Stimulated activated CD8-positive, alpha-beta memory T cell treated with anti-CD3 and anti-CD28 coated beads, Interleukin-7, amount 100 ng/mL, for 24 hours (primary cell): Measurements from ENCODE around the gene CDH15.
"Not testable (repeated sequence)": the region's sequence is repeated elsewhere in the genome, so short reads cannot be mapped to it uniquely, and the experiment has no call there.

ENCODE experiments used
- DNase-seq: peaks from one replicate; pipeline ENCODE4 v3.0.0-alpha.2; 2020; ENCODE audit warnings: low read depth

Gene CDH15

DNA sequence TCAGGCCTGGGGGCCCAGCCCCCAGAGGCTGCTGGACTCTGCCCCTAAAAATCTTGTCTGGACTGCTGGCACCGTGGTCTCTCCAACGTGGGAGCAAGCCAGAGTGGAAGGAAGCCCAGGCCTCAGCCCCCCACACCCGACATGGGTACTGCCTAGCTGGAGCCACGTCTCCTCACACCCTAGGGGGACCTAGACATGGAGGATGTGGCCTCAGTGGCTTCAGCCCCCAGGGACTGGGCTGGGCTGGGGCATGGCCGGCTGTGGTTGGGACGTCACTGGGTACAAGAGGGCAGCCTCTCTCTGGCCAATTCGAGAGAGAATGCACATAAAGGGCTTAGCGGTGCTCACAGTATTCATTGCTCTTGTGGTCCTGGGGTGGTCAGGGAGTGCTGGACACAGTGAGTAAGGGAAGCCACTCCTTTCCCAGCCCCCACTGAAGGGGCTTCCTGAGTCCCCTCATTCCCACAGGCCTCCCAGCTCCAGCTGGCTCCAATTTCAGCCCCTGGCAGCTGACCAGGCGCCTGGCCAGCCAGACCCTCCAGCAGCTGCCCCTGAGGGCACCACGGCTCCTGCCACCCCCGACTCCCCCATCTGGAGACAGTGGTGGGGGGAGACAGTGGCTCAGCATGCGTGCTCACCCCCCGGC, 1.1 kb downstream of the CDH15 start:
- no peak for DNase-seq

DNA sequence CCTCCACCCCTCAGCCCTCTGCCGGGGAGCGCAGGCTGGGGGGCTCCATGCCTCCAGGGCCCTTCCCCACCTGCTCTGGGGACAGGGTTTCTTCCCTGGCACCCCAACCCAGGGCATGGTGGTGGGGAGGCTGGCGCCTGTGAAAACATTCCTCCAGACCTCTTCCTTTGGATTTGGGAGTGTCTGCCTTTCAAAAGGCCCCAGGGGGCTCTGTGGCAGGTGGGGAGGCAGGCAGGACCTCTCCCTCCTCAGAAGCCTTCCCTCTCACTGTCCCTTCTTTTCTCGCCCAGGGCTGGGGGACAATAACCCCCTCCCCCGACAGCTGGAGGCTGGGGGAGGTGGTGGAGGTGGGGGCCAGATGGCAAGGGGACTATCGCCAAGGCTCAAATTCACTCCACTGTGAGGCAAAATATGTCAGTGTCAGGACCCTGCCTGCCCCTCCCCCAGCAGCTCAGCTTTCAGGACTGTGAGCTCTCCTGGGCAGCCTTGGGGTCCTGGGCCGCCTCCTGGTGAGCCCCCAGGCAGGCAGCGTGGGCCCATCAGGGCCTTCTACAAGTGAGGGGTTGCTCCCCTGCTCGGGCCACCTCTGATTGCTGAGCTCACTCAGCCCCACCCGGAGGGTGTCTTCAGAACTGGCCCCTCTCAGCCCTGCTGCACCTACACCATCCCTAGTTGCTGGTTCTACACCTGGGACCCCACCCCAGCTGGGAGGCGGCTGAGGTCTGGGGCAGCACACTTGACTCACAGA, 1.8 kb downstream of the CDH15 start:
- no peak for DNase-seq

DNA sequence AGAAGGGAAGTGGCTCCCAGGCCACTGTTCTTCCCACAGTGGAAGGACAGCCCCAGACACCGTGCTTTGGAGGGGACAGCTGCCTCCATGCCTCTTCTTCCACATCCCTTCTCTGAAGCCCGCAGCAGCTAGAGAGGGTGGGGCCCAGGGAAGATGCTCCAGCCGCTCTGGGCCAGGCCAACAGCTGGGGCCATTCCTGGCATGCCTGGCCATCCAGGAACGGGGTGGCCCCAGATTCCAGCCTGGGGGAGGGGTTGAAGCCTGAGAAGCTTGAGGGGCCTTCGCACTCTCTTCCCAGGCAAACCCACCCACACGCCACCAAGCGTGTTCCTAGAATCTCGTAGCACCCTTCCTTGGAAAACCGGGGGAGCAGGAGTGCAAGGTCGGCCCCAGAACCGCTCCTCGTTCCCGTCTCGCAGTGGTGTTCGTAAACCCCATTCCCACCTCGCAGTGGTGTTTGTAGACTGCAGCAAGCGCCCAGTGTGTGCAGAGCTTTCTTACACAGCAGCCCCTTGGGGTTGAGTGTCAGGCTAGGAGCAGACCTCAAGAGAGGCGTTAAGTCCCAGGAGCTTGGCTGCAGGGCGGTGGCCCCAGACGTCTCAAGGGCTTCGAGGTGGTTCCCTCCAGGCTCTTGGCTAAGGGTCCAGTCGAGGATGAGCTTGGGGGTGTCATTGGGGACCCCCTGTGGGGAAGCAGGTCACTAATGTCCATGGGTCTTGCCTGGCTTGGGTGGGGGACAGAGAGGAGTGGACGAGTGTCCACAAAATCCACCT, 2.7 kb downstream of the CDH15 start:
- DNase-seq, result no peak

DNA sequence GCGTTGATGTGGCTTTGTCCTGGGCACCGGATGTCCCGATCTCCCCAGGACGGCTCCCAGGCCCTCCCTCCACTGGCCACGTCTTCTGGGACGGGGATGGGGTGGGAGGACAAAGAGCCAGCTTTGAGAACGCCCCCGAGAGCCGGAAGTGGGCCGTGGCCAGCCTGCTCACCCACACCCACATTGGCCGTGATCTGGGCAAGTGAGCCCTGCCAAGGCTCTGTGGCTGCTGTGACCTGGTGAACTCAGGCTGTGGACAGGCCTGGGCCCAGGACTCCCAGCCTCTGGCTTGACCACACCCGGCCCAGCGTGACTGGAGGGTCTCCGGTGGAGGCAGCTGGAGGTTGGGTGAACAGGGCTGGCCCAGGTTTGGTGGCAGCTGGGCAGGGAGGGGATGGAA, 3.3 kb downstream of the CDH15 start:
- DNase-seq, result no peak

DNA sequence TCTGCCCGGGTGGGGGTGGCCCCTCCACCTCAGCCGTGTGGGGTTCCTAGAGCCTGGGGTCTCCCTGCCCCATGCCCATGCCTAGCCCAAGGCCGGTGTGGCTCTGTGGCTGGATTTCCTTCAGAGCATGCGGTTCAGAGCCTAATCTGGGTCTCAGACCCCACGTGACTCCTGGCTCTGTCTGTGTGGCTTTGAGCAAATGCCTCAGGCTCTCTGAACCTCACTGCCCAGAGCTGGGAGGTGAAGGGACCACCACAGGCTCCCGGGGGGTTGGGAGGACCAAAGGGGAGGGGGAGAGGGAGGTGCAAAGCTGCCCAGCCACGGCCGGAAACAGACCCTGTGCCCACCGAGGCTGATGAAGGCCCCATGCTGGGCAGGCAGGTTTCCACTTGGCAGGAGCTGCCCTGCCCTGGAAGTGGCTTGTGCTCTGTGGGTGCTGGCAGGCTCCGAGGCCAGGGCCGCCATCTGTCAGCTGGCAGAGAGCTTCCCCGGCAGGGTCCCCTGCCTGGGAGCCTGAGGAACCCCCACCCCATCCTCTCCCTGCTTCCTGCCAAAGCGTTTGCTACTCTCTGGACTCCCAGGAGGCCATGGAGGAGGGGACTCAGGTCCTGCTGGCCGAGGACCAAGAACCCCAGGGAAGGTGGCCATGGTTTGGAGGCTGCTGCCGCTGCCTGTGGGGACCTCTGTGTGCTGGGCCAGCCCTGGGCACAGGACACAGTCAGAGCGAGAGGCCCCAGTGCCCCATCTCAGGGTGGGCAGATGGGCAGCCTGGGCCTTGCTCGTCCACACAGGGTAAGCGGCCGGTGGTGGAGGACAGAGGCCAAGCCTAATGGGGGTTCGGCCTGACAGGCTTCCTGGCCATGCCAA, 4.0 kb downstream of the CDH15 start:
- DNase-seq, result no peak

DNA sequence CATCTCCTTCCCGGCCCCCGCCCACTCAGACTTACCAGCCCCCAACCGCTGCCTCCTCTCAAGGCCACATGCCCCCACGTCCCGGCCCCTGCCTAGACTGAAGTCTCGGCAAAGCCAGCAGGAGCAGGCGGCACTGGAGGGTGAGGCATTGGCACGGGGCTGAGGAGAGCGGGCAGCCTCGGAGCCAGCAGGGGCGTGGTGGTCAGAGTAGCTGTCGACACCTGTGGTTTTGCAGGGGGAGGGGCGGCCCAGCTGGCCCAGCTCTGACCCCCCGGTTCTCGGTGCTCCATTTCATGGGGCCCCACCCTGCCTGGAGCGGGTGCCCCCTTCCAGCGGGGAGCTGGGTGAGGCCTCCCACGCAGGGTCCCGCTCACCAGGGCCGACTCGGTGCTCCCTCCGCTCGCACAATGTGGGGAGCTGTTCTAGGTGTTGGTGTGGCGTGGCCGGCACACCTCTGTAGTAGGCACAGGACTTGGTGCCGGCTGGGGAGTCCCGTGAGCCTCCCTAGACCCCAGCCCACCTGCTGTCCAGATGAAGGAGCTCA, 4.7 kb downstream of the CDH15 start:
- no peak for DNase-seq

DNA sequence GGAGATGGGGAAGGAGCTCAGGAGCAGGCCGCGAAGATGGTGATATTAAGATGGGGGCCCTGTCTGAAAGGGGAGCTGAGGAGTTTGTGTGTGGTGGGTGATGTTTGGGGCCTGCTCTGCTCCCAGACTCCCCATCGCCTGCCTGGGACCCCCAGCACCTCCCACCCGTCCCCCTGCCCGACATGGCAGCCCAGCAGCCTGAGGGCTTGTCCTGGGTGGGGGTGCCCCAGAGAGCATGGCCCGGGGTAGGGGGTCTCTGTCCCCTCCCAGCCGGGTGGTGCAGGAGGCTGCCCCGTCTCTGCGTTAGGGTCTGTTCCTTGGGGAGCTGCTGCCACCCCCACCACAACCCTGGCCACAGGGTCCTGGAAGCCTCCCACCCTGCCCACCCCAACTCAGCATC, 5.2 kb downstream of the CDH15 start:
- no peak for DNase-seq

DNA sequence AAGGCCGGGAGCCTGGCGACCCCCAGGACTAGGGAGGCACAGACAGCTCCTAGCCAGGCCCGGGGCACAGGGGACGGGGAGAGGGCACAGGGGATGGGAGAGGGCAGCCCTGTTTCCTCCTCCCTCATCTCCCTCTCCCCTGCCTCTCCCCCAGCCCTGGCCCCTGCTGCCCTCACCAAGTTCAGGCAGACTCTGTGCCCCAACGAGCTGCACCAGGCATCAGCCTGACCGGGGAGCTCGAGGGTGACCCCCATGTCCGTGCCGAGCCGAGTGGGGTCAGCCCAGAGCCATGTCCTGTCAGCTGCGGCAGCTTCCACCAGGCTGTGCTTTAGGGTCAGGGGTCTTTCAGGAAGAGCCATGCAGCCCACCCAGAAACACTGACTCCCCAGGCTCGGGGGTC, 6.0 kb downstream of the CDH15 start:
- DNase-seq, result no peak

DNA sequence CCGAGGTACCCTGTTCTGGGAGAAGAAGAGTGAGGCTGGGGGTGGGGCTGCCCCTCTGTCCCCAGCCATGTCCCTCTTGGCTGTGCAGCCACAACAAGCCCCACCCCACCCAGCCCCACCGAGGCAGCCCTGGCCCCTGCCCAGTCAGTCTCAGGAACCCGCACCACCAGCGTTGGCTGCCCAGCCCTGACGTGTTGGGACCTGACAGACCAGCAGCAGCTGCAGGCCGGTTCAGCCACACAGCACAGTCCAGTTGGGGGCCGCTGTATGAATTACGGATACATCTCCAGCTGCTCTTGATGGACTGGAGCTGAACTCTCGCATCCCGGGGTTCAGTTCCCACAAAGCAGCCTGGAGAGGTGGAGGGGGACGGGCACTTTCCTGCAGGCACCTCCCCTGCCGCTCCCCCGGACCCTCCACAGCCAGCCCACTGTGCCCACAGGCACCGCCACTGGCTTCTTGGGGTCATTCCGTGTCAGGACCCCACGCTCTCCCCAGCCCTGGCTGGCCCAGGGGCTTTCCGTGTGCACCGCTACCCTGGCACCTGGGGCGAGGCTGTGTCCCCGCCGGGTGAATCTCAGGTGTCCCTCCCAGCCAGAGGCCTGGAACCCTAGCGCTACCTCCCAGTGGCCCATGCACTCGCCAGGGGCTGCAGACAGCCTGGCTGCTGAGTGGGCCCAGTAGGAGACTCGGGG, 7.1 kb downstream of the CDH15 start:
- no peak for DNase-seq

DNA sequence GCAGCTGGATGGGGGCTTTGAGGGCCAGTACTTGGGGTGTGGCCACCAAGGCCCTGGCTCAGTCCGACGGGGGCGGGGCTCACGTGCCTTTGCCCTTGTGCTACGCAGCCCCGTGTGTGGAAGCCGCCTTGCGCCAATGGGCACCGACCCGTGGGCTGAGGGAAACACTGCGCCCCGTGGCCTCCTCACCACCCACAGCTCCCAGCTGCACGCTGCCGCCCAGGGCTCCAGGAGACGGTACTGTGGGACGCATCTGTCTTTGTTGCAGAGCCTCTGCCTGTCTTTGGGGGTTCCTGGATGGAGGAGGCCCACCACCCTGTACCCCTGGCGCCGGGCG, 7.6 kb downstream of the CDH15 start:
- no peak for DNase-seq

DNA sequence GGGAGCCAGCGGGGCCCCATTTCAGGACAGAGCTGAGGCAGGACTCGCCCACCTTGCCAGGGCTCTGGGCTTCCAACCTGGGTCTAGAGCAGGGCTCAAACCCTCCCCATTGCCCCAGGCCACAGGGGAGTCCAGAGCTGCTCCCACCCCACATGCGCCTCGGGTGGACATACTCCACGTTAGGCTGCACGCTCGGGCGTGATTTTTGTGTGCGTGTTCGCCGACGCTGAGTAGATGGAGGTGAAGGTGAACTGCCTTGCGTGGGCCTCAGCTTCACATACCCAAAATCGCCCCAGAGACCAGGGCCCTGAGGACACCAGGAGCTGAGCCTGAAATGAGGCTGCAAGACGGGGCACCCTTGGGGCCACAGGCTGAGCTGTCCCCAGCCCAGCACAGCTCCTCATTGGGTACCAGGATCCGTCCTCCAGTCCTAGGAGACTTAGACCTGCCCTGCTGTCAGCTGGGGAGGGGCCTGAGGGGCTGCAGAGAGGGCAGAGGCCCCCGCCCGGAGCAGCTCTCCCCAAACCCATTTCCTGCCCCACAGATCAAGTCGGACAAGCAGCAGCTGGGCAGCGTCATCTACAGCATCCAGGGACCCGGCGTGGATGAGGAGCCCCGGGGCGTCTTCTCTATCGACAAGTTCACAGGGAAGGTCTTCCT, 8.2 kb downstream of the CDH15 start:
- DNase-seq, result no peak

DNA sequence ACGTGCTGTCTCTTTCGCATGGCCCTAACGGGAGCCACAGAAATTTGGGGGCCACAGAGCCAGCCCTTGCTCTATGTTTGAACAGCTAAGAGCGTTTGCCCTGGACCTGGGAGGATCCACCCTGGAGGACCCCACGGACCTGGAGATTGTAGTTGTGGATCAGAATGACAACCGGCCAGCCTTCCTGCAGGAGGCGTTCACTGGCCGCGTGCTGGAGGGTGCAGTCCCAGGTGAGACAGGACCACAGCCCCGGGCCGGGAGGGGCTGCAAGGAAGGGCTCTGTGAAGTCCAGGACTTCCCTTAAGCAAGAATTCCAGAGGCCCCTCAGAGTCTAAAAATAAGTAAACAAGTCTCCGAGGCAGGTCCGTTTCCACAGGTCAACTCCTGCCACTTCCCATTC, 11.9 kb downstream of the CDH15 start:
- DNase-seq, result no peak

DNA sequence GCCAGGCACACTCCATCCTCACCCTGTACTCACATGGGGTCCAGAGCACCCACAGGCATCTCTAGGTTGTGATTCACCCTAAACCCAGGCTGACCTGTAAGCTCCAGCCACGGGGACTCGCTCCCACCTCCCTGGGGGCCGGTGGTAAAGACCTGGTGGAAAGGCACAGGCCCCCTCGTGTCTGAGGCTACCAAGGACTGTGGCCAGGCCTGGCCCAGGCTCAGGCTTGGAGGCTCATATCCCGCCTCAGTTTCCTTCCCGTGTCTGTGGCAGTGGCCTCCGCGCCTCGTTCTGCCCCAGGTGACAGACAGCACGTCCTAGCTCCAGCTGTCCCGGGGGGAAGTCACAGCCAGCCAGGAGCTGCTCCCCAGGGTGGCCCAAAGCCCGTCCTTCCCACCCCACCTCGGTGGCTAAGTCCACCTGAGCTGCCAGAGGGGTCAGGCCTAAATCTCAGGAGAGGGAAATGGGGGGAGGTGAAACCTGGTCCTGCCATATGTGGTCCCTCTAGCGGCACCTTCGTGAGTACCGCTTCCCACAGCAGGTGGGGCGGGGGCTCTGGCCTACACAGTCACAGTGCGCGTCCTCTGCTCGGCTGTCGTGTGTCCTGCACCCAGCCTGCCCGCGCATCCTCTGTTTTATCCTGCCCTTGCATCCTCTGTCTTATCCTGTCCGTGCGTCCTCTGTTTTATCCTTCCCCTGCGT, 12.6 kb downstream of the CDH15 start:
- no peak for DNase-seq

DNA sequence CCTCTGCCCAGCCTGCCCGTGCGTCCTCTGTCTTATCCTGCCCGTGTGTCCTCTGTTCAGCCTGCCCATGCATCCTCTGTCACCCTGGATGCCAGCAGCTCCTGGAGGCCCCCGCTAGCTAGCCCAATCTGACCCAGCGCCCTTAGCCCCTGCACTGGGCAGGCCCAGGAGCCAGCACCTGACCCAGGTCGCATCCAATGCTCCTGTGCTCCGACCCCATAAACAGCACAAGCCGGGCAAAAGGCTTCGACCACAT, 13.1 kb downstream of the CDH15 start:
- DNase-seq, result no peak

DNA sequence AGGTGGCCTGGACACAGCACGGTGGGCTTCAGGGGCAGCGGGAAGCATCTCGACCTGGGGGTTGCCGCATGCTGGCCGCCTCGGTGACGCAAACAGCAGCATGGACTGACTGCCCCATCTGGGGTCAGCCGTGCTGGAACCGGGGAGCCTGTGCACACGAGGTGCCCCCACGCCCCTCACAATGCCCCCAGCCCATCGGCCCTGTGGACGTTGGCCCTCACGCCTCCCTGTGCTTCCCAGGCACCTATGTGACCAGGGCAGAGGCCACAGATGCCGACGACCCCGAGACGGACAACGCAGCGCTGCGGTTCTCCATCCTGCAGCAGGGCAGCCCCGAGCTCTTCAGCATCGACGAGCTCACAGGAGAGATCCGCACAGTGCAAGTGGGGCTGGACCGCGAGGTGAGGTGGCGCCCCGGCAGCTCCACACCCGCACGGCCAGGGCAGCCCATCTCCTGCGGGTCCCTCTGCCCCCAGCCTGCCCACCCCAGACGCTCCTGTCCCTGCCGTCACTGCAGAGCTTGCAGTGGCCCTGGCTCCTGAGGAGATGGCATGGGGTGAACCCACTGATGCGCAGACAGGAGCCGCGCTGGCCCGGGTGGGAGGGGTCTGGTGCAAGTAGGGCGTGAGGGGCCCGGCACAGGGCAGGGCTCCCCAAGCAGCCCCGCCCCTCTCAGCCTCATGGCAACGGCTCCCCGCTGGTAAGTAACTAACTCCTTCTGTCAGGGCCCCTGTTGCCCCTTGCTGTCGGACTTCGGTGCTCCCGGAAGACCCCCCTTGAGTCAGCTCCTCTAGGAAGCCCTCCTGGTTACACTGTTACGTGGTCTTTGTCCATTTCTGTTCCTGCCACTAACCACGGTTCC, 13.6 kb downstream of the CDH15 start:
- no peak for DNase-seq

DNA sequence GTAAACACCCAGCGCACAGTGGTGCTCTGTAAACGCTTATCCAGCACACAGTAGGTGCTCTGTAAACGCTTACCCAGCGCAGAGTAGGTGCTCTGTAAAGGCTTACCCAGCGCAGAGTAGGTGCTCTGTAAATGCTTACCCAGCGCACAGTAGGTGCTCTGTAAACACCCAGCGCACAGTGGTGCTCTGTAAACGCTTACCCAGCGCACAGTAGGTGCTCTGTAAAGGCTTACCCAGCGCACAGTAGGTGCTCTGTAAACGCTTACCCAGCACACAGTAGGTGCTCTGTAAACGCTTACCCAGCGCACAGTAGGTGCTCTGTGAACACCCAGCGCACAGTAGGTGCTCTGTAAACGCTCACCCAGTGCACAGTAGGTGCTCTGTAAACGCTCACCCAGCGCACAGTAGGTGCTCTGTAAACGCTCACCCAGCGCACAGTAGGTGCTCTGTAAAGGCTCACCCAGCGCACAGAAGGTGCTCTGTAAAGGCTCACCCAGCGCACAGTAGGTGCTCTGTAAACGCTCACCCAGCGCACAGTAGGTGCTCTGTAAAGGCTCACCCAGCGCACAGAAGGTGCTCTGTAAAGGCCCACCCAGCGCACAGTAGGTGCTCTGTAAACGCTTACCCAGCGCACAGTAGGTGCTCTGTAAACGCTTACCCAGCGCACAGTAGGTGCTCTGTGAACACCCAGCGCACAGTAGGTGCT, 14.5 kb downstream of the CDH15 start:
- not testable (repeated sequence) for DNase-seq

DNA sequence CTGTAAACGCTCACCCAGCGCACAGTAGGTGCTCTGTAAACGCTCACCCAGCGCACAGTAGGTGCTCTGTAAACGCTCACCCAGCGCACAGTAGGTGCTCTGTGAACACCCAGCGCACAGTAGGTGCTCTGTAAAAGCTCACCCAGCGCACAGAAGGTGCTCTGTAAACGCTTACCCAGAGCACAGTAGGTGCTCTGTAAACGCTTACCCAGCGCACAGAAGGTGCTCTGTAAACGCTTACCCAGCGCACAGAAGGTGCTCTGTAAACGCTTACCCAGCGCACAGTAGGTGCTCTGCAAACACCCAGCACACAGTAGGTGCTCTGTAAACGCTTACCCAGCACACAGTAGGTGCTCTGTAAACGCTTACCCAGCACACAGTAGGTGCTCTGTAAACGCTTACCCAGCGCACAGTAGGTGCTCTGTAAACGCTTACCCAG, 15.1 kb downstream of the CDH15 start:
- not testable (repeated sequence) for DNase-seq

DNA sequence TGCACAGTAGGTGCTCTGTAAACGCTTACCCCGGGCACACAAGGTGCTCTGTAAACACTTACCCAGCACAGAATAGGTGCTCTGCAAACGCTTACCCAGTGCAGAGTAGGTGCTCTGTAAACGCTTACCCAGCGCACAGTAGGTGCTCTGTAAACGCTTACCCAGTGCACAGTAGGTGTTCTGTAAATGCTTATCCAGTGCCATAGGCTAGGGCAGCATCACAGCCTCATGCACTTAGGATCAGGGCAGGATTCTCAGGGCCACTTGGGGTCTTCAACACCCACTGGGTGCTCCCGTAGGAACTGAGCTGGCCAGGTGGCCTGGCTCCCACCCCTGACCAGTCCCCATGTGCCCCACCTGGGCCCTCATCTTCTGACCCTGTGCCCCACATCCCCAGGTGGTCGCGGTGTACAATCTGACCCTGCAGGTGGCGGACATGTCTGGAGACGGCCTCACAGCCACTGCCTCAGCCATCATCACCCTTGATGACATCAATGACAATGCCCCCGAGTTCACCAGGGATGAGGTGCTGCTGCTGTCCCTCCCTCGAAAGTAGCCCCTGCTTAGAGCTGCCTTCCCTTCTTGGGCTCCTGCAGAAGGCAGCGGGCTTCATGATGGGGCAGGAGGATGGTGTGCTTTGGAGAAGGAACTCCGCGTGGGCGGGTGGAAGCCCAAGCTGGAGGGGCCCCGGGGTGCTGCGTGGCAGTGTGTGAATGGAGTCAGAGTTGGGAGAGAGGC, 15.7 kb downstream of the CDH15 start:
- no peak for DNase-seq
